HG03097 (cell line): ENCODE measurements around the gene TCAIM.

Source experiments
- ATAC-seq: cut with Tn5 transposase; IDR thresholded peaks from one replicate; pipeline ENCODE4 v1.9.1; 2021; ENCODE audit not compliant: unreplicated experiment, low FRiP score

TCAIM gene, protein sequence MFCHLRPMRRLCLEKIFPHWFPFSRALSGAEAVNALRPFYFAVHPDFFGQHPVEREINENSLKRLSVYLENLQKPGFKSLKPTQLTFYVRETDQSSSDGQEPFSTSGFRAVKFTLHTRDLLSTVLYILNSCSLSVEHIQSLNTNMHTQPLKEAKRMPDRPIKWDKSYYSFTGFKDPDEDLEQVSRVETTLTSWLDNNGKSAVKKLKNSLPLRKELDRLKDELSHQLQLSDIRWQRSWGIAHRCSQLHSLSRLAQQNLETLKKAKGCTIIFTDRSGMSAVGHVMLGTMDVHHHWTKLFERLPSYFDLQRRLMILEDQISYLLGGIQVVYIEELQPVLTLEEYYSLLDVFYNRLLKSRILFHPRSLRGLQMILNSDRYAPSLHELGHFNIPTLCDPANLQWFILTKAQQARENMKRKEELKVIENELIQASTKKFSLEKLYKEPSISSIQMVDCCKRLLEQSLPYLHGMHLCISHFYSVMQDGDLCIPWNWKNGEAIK

GRCh38 chr3:44338010-44338827 lies at the start of gene TCAIM:
Gene TCAIM (plus strand): TSS chr3:44338766. CDS start chr3:44354783, 16,017 bp downstream.
- ATAC-seq: peak; percentile 91

GRCh38 chr3:44289882-44290462 lies 48.6 kb upstream of the TCAIM start:
- no peak for ATAC-seq

GRCh38 chr3:44292276-44292675 lies 46.3 kb upstream of the TCAIM start:
- ATAC-seq: no peak

GRCh38 chr3:44292947-44293346 lies 45.6 kb upstream of the TCAIM start:
- no peak for ATAC-seq

GRCh38 chr3:44297255-44297654 lies 41.3 kb upstream of the TCAIM start:
- no peak for ATAC-seq

- ATAC-seq: no peak
These were observed 36.8 kb upstream of the TCAIM start for GRCh38 chr3:44301746-44302145.

DNA sequence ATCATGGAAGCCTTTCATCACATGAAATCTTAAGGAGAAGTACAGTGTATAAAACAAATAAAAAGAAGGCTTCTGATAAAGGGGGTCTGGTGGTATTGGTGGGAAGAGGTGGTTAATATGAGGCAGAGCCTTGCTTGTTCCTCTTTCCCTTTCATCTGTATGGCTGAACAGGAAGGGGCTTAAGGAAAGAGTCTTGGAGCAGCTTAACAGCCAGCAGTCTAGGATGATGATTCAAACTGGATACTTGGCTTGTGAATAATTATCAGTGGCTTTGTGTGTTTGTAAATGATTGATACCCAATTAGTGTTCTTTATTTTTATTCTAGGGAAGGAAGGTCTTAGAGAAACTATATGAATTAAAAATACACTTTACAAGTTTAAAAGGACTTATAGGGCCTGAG lies 29.1 kb upstream of the TCAIM start:
- ATAC-seq: no peak

GRCh38 chr3:44318891-44319311 lies 19.7 kb upstream of the TCAIM start:
- ATAC-seq: no peak

DNA sequence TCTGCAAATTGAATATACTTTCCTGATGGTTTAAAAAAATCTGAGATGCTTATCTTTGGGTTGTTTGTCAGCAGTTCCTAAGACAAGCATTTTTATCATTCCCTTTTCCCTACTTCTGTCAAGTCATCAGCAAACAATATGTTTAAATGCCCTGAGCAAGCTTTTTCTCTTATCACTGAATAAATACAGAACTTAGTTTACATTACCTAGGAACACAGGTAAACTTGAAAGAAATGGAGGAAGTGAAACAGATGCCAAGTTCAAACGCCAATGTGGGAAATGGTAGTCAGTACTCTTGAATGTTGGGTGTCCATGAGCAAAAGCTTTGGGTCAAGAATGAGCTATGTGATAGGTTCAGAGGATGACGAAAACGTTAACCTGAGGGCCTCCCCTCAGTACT lies 17.2 kb upstream of the TCAIM start:
- no peak for ATAC-seq

GRCh38 chr3:44323341-44323955 lies 15.1 kb upstream of the TCAIM start:
- no peak for ATAC-seq

DNA sequence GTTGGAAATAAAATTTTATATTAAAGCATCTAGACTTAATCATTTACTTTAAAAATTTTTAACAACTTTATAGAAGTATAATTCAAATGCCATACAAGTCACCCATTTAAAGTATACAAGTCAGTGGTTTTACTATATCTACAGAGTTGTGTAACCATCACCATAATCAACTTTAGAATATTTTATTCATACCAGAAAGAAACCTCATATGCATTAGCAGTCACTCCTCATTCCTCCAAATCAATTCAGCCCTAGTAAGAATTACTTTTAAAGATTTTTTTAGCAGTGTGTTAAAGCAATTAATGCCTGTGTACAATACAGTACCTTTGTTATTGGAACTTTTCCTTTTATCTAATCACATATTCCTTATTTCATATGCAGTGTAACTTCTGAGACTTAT lies 14.0 kb upstream of the TCAIM start:
- ATAC-seq: no peak

DNA sequence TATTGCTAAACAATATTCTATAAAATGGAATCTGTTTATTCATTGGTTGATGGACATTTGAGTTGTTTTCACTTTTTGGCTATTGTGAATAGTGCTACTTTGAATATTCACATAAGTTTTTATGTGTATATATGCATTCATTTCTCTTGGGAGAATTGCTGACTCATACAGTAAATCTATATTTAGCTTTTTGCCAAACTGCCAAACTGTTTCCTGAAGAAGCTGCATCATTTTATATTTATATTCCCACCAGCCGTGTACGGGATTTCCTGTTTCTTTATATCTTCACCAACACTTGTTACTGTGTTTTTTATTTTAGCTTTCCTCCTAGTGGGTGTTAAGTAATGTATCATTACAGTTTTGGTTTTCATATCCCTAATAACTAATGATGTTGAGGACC lies 12.5 kb upstream of the TCAIM start:
- ATAC-seq: no peak

- no peak for ATAC-seq
These were observed 12.1 kb upstream of the TCAIM start for GRCh38 chr3:44326515-44326914.

DNA sequence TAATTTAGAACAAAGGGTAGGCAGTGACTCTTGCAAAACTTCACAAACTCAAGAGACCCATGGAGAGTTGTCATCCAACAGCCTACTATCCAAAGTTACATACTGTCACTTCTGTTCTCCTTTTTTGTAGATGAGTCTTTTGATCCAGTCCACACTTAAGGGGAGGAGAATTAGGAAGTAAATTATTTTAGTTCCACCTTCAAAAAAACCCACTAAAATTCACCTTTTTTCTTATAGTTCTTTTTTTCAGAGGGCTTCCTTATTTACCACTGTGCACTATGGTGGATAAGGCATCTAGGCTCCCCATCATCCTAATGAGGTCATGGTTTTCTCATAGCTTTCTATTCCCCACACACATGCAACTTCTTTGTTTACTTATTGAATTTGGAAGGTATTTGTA lies 8.6 kb upstream of the TCAIM start:
- no peak for ATAC-seq

GRCh38 chr3:44330444-44330843 lies 8.1 kb upstream of the TCAIM start:
- no peak for ATAC-seq

DNA sequence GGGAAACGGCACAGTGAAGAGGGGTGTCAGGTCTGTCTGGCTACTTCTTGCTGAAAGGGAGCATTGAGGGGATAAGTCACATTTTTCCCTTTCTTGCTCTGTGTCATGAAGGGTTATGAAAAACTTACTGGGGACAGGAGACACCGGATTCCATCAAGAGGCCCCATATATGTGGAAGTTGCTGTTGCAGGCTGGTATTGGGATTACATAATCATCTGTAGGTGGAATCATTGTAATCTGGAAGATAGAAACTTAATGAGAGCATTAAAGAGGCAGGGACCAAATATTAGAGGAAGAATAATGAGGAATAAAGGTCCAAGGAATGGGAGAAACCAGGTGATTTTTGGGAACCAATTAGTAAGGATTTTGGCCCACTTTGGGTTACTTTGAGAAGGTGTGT lies 4.2 kb upstream of the TCAIM start:
- no peak for ATAC-seq

DNA sequence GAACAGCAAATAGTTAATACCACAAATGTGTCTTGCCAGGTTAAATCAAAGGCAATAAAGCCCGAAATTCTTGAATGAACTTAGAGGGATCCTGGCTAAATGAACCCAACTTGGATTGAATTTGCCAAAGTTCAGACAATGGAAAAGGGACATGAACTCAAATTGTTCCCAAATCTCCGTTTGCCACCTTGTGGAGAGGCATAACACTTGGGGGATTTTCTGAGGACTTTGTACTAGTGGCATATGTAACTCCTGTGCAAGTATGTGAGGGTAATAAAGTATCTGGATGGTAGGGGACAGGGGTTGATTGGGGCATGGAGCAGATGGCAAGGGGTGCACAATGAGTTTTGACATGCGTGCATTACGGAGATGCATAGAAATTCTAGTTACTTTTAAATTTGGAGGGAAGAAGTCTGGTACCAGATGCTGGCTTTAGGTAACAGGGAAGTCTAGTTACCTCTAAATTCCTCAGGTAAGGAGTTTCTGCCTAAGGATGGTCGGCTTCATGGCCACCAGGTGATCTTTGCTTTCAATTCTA lies 1.2 kb upstream of the TCAIM start:
- no peak for ATAC-seq

- ATAC-seq: no peak
These were observed 212 bp downstream of the TCAIM start for GRCh38 chr3:44338828-44339127.

DNA sequence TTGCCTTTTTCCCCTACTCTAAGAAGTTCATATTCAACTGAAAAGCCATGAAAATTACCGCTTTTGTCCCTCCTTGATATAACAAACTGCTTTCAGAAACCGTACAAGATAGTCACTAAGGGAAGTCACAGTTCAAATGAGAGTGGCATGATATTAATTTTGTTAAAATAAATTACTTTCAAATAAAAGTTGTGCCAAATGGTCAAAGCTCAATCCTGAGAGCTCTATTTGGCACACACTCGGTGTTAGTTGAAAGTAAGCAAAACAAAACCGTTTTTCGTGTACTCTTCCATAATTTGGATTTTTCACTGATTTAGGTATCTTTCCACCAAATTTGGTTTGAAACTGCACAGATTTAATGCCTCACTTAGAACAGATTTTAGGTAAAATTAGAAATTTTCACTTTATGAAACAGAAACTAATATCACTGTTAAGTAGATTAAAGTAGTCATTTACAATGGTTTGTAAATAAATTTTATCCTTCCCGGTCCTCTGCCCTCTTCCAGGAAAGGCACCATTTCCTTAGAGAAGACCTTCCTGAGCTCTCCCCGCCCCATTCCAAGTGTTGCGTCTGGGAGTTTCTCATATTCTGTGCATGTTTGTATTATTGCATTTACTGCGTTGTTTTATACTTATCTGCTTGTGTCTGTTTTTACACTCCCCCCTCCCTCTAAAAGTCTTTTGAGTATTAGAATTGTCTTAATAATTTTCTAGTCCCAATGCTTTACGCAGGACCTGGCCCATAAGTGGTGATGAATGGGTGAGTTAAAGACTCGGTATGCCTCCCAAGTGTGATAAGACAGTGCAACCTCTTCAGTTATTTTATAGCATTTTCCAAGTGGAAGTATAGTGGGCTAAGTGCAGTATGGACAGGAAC lies 853 bp downstream of the TCAIM start:
- no peak for ATAC-seq

- no peak for ATAC-seq
These were observed 1.5 kb downstream of the TCAIM start for GRCh38 chr3:44340058-44340395.
